AG04450 (cell line): ENCODE data around the gene SNX32. TPM values are rescaled to one million over a fixed set of nuclear protein-coding genes. Genes with fewer than 3 reads are reported as not detected.
A peak's percentile ranks its signal among the peaks of the same experiment; 100 is the strongest.

Source experiments
- CTCF ChIA-PET: fragments of 300-600, 350-600 bp; formaldehyde crosslinking; extraction: SDS; loops from one replicate; lab custom pipeline; 2022; ENCODE audit warnings: antibody characterized with exemption, inconsistent platforms; lab: Charles Lee
- POLR2A ChIA-PET: fragments of 350-600 bp; formaldehyde crosslinking; extraction: SDS; loops from one replicate; lab custom pipeline; 2021; ENCODE audit warnings: antibody characterized with exemption, inconsistent platforms; lab: Yijun Ruan, JAX
- DNase-seq: peaks from one replicate; pipeline ENCODE4 v3.0.0-alpha.2; 2011; ENCODE audit warnings: low read depth, low spot score
- H3K27ac ChIP-seq: one replicate; pipeline ENCODE4 v1.5.1; 2012; ENCODE audit warnings: low read depth, low read length, control low read depth
- H3K27me3 ChIP-seq: one replicate; pipeline ENCODE4 v1.6.0; 2012; ENCODE audit warnings: low read length; ENCODE audit not compliant: control insufficient read depth, insufficient read depth
- H3K4me3 ChIP-seq: 2 replicates; pipeline ENCODE4 v1.5.1; 2011; ENCODE audit warnings: mild to moderate bottlenecking, low read depth, low read length, control low read depth
- H3K9me3 ChIP-seq: 2 replicates; pipeline ENCODE4 v1.5.1; 2012; ENCODE audit warnings: low read length; ENCODE audit not compliant: control insufficient read depth, insufficient read depth
- polyA plus RNA-seq: library from polyadenylated mRNA; depleted of rRNA; stranded (reverse); fragments of >200 nt; gene quantifications from 2 replicates; pipeline ENCODE4 v1.2.3, GENCODE V29; 2011
- TF ChIP-seq, protein P1 (sequence below): IDR thresholded peaks from 2 replicates; pipeline ENCODE4 v1.5.1; 2011; ENCODE audit warnings: low read depth, low read length, control low read depth, inconsistent platforms

The SNX32 gene
- polyA plus RNA-seq, 1 experiment, result 0.30 TPM

DNA sequence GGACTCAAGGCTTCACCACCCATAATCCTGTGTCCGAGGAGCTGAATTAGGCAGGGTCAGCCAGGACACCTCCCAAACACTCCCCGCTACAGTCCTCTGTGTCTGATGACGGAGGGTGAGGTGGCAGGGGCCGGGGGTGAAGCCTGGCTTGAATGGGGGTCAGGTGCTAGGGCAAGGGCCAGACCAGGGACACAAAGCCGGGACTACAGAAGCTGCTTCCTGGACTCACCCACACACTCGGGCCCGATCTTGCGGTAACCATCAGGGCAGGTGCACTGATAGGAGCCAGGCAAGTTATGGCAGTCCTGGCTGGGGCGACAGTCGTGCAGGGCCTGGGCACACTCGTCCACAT, 36.5 kb downstream of the SNX32 start:
- H3K9me3 ChIP-seq, result no peaks in the 10 kb centered on the region; the same call in 1 of the 2 replicates
- DNase-seq, result no peak
- ChIA-PET POLR2A (interaction anchor here (1.1 to 4.2 kb wide), 2 partner anchors 10 to 11 kb away, joined by 3 to 26 read pairs; partner anchors contain the start of gene MUS81), CTCF (interaction anchor here (1.3 to 4.2 kb wide), 5 partner anchors 9 to 118 kb away, joined by 3 to 35 read pairs (median 20); partner anchors contain the start of genes FIBP and MUS81)
- H3K27ac ChIP-seq, result peak overlapping the region; percentile 21
- TF ChIP-seq, protein P1, sequence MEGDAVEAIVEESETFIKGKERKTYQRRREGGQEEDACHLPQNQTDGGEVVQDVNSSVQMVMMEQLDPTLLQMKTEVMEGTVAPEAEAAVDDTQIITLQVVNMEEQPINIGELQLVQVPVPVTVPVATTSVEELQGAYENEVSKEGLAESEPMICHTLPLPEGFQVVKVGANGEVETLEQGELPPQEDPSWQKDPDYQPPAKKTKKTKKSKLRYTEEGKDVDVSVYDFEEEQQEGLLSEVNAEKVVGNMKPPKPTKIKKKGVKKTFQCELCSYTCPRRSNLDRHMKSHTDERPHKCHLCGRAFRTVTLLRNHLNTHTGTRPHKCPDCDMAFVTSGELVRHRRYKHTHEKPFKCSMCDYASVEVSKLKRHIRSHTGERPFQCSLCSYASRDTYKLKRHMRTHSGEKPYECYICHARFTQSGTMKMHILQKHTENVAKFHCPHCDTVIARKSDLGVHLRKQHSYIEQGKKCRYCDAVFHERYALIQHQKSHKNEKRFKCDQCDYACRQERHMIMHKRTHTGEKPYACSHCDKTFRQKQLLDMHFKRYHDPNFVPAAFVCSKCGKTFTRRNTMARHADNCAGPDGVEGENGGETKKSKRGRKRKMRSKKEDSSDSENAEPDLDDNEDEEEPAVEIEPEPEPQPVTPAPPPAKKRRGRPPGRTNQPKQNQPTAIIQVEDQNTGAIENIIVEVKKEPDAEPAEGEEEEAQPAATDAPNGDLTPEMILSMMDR, result no peak
- peak overlapping the region; percentile 76; the same call in 1 of the 2 replicates for H3K4me3 ChIP-seq
- no peaks in the 10 kb centered on the region for H3K27me3 ChIP-seq

DNA sequence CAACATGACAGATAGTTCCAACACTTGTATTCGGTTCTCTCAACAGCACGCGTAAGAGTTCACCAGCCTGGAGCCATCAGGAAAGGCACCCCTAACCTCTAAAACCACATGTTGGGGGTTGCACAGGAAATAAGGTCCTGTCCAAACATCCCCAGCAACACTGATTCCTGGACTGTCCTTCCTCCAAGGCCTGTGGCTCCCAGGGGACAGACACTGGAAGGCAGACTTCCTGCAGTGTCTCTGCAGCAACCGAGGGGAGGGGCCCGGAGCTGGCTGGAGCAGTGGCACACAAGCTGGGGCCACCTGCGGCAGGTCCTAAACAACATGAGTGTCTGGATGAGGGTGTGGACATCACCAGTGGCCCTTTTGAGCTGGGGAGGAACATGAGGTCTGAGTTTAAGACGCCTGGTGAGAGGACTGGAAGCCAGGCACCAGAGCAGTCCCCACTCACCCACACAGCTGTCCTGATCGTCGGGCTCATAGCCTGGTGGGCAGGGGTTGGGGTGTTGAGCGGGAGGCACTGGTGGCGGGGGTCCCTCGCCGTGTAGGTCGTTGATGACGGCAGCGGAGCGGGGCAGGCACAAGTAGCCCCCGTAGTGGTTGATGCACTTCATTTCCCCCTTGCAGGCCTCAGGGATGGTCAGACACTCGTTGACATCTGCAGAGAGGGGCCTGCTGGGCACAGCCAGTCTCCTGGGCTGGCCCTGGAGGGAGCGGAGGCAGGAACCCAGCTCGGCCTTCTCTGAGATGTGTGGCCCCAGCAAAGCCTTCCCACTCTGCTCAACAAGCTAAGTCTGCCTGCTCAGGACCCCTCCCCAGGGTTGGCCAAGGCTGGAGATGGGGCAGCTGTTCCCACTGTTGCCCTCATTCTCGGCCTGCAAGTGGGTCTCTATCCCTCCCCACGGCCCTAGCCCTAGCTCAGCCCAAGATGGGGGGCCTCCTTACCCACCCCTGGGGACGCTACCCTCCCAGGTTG, 37.2 kb downstream of the SNX32 start:
- ChIA-PET POLR2A (interaction anchor here (0.5 to 2.2 kb wide), 8 partner anchors 8 to 249 kb away, joined by 3 to 37 read pairs (median 7); partner anchors contain the start of genes CCDC85B, CFL1, FIBP and FOSL1), CTCF (interaction anchor here (0.6 to 2.4 kb wide), 8 partner anchors 10 to 198 kb away, joined by 3 to 23 read pairs (median 6); partner anchors contain the start of genes FIBP and MUS81)
- no peak for DNase-seq
- H3K27ac ChIP-seq, result peak overlapping the region; percentile 83
- H3K9me3 ChIP-seq, result no peaks in the 10 kb centered on the region; the same call in 1 of the 2 replicates
- H3K4me3 ChIP-seq, result peak overlapping the region; percentile 76
- TF ChIP-seq, protein P1, result no peak
- H3K27me3 ChIP-seq, result no peaks in the 10 kb centered on the region

DNA sequence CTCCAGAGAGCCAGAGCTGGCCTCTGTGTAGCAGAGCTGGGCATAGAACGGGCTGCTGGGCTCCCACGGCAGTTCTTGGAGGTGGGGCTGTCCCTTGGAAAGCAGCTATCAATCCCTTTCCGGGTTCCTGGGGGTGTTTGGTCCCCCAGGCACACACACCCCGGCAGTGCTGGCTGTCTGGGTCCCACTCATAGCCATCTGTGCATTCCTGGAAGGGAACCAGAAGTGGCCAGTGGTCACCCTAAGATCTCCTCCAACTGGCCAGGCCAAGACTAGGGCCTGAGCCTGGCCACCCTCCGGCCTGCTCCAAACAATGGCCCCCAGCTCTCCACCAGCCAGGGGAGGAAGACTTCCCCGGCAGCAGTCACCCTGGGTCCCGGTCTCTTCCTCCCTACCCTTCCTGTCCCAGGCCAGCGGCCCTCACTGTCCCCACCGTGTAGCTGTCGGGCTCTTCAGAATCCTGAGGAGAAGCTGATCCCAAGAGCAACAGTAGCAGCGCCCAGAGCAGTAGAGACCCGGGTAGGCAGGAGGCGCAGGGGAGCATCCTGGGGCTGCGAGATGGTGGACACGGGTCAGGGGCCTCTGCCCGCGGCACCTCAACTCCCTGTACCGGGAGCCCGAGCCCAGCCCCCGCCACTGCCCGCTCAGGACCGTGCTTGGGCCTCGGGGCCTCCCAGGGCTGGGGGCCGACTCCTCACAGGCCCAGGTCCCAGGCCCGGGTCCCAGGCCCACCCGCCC, 38.2 kb downstream of the SNX32 start:
- H3K4me3 ChIP-seq, result peak overlapping the region; percentile 76
- ChIA-PET CTCF (interaction anchor here (0.6 to 2.4 kb wide), 7 partner anchors 12 to 197 kb away, joined by 3 to 23 read pairs (median 8); partner anchors contain the start of genes FIBP and MUS81), POLR2A (interaction anchor here (0.5 to 2.2 kb wide), 7 partner anchors 9 to 250 kb away, joined by 3 to 37 read pairs (median 7); partner anchors contain the start of genes CCDC85B, CFL1, FIBP and FOSL1)
- peak overlapping the region; percentile 83 for H3K27ac ChIP-seq
- H3K27me3 ChIP-seq, result no peaks in the 10 kb centered on the region
- TF ChIP-seq, protein P1, result peak; percentile 39; the same call in 1 of the 2 replicates
- DNase-seq, result no peak
- H3K9me3 ChIP-seq, result no peaks in the 10 kb centered on the region; the same call in 1 of the 2 replicates

DNA sequence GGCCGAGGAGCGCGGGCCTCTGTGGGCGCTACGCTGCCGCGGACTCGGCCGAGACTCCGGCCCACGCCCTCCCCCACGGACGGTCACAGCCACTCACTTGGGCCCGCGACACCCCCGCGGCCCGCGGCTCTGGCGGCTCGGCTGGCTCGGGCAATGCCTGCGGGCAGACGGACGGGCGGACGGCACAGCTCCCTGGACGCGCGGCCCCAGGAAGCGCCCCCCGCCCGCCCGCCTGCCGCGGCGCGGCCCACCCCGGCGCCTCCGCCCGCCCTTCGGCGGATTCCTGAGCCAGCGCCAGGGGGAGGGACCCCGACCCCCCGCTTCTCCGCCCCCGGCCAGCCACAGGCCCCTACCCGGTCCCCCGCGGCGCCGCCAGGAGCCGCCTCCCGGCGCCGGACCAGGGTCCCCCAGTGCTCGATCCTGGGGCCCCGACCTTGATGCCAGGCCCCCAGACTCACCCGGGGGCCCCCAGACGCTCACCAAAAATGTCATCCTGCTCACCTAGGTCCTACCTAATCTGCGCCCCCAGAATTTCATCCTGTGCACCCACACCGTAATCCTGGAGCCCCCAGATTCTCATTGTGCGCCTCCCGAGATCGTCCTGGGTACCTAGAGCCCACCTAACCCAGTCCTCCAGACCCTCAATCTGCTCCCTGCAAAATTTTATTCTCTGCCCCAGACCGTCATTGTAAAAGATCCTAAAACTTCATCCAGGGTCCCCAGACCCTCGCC, 39.0 kb downstream of the SNX32 start, which contains the start of gene EFEMP2:
EFEMP2 (minus strand) TSS at position 215 of the 732 bp plus-strand sequence. CDS start 446 bp downstream, outside the sequence.
- CTCF ChIA-PET, result interaction anchor here (1.8 to 3.4 kb wide), 5 partner anchors 12 to 16 kb away, joined by 15 to 51 read pairs (median 18); partner anchors contain the start of genes FIBP and MUS81
- H3K27me3 ChIP-seq, result no peaks in the 10 kb centered on the region
- POLR2A ChIA-PET, result interaction anchor here (1.3 to 2.2 kb wide), 4 partner anchors 14 to 21 kb away, joined by 5 to 37 read pairs (median 12); partner anchors contain the start of genes CCDC85B, CFL1, FIBP and MUS81
- TF ChIP-seq, protein P1, result no peak
- H3K4me3 ChIP-seq, result peak within 1 kb of the TSS; percentile 76
- H3K27ac ChIP-seq, result peak within 1 kb of the TSS; percentile 83
- no peaks in the 10 kb centered on the region; the same call in 1 of the 2 replicates for H3K9me3 ChIP-seq
- no peak for DNase-seq
